CD4-positive, alpha-beta T cell (primary cell): ENCODE results near the gene KAT5. TPM values are rescaled to one million over a fixed set of nuclear protein-coding genes. Genes with fewer than 3 reads are reported as not detected.

Source experiments
- ATAC-seq: fragments of 200-7000 bp; cut with Tn5 transposase; one replicate; pipeline ENCODE4 v1.10.0; 2022; ENCODE audit warnings: mild to moderate bottlenecking; ENCODE audit not compliant: poor library complexity
- CTCF ChIA-PET: fragments of 350-600 bp; sonication (Branson Sonifier 250); formaldehyde crosslinking; loops from one replicate; lab custom pipeline; 2021; ENCODE audit warnings: antibody characterized with exemption, inconsistent platforms; lab: Charles Lee
- POLR2A ChIA-PET: fragments of 350-600 bp; sonication (Branson Sonifier 250); formaldehyde crosslinking; loops from one replicate; lab custom pipeline; 2021; ENCODE audit warnings: antibody characterized with exemption, inconsistent platforms; lab: Charles Lee
- DNase-seq, 14 experiments: peaks; one replicate each; pipeline ENCODE4 v3.0.0-alpha.2; 2013 to 2020; ENCODE audit warnings: mixed read lengths in 2 of 14
- H3K27ac ChIP-seq, 2 donors: one replicate each; pipeline versions ENCODE4 v1.5.1 to v1.7.0; 2013; ENCODE audit warnings: low read length in 2 of 2, low read depth in 1 of 2, mild to moderate bottlenecking in 1 of 2
- H3K27me3 ChIP-seq, 2 experiments: 1 replicate in 1 of 2; 2 replicates in 1 of 2; pipeline versions ENCODE4 v1.6.1 to v1.7.0; 2013; ENCODE audit warnings: low read length in 2 of 2, control low read depth in 1 of 2, mild to moderate bottlenecking in 1 of 2, moderate library complexity in 1 of 2; ENCODE audit not compliant: insufficient read depth in 2 of 2, control insufficient read depth in 1 of 2
- H3K36me3 ChIP-seq: one replicate; pipeline ENCODE4 v1.6.1; 2013; ENCODE audit warnings: low read length, control low read depth; ENCODE audit not compliant: insufficient read depth
- H3K4me1 ChIP-seq: one replicate; pipeline ENCODE4 v1.6.1; 2013; ENCODE audit warnings: low read length, control low read depth; ENCODE audit not compliant: insufficient read depth
- H3K4me3 ChIP-seq: one replicate; pipeline ENCODE4 v1.5.1; 2013; ENCODE audit warnings: mild to moderate bottlenecking, low read length, moderate library complexity
- H3K9me3 ChIP-seq, 2 experiments: 1 replicate in 1 of 2; 2 replicates in 1 of 2; pipeline versions ENCODE4 v1.6.1 to v1.7.0; 2013; ENCODE audit warnings: low read length in 2 of 2, mild to moderate bottlenecking in 2 of 2, control low read depth in 1 of 2, moderate library complexity in 1 of 2; ENCODE audit not compliant: control insufficient read depth in 1 of 2, insufficient read depth in 1 of 2
- H3K27ac Mint-ChIP-seq: one replicate; pipeline ENCODE4 v1.8.0; 2020; ENCODE audit warnings: mixed read lengths
- H3K27me3 Mint-ChIP-seq: one replicate; pipeline ENCODE4 v1.8.0; 2021; ENCODE audit warnings: mixed read lengths
- H3K36me3 Mint-ChIP-seq: one replicate; pipeline ENCODE4 v1.8.0; 2021; ENCODE audit warnings: low read depth, mixed read lengths
- H3K4me1 Mint-ChIP-seq: one replicate; pipeline ENCODE4 v1.8.0; 2021; ENCODE audit warnings: low read depth, mixed read lengths
- H3K4me3 Mint-ChIP-seq: one replicate; pipeline ENCODE4 v1.8.0; 2020; ENCODE audit warnings: mild to moderate bottlenecking, mixed read lengths
- H3K9me3 Mint-ChIP-seq: one replicate; pipeline ENCODE4 v1.8.0; 2020; ENCODE audit warnings: mixed read lengths
- intact Hi-C, 2 experiments: fragments of 100-400 bp; cut with DNase I in 1 of 2; cut with micrococcal nuclease in 1 of 2; formaldehyde crosslinking; loops; one replicate each; pipeline versions ENCODE4 v1.15.1 to v1.9.0; 2023 to 2025; cut with DNase I, micrococcal nuclease
- polyA plus RNA-seq, 2 donors: library from polyadenylated mRNA; unstranded; fragments of 120-200 nt; gene quantifications; one replicate each; pipeline ENCODE4 v1.2.1, GENCODE V29; 2013
- total RNA-seq, 174 experiments: library from RNA in 2 of 174; stranded (reverse) in 2 of 174; gene quantifications; one replicate each; pipeline ENCODE4 v1.2.3 and lab custom pipeline; 2021 to 2026
- TF ChIP-seq, protein P1 (sequence below): fragments of 200-600 bp; IDR thresholded peaks from one replicate; pipeline ENCODE4 v1.8.0; 2022; ENCODE audit warnings: antibody characterized with exemption, mild to moderate bottlenecking

The KAT5 gene
- total RNA-seq (10 to 100 TPM; 90.9 to 99.6 TPM), total RNA-seq (lab: John Stamatoyannopoulos, UW) (59.9 to 114 (median 74.5) reads per million in 172 experiments)
- polyA plus RNA-seq (2013, experiment 1 of 2) = 46.1 TPM
- polyA plus RNA-seq (2013, experiment 2 of 2) = 44.2 TPM

DNA sequence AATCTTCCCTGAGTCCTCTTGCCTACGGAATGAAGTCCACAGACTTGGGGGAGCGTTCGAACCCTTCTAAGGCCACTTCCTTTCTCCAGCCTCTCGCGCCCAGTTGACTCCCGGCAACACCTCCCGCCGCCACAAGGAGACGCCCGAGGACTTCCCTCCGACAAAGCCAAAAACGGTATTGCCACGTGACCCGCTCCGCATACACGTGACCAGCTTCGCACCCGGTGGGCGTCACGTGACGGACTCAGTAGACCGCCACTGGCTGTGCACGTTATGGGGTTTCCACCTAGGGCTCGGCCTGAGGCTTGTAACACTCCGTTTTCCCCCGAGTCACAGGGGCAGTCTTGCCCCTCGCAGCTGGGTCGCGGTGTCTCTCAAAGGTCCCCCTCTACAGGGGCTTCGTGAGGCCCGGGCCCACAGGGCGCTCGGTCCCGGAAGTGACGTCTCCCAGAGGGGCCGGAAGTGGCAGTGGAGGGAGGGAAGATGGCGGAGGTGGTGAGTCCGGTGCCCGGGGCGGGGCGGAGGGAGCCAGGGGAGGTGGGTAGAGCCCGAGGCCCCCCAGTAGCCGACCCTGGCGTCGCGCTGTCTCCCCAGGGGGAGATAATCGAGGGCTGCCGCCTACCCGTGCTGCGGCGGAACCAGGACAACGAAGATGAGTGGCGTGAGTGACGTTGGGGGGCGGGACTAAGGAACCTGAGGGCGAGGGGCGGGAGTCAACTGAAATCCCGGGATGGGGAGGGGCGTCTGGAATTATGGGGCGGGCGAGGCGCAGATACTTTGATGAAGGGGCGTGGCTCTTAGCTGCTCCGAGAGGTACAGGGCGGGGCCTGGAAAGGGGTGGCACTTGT lies at the start of gene KAT5:
Gene KAT5 (plus strand): TSS at position 468 of the 848 bp plus-strand sequence. CDS start 16 bp downstream, at position 484.
- Histone ChIP-seq H3K27ac (peak within 1 kb of the TSS; percentile 99), H3K27me3 (no peaks in the 10 kb centered on the region), H3K4me1 (peaks cover 30% of the 10 kb centered on the region), H3K4me3 (peak within 1 kb of the TSS; percentile 82), H3K36me3 (peaks cover 46% of the 10 kb centered on the region), H3K9me3 (no peaks in the 10 kb centered on the region)
- H3K27ac Mint-ChIP-seq = peak within 1 kb of the TSS; percentile 99
- TF ChIP-seq, protein P1, sequence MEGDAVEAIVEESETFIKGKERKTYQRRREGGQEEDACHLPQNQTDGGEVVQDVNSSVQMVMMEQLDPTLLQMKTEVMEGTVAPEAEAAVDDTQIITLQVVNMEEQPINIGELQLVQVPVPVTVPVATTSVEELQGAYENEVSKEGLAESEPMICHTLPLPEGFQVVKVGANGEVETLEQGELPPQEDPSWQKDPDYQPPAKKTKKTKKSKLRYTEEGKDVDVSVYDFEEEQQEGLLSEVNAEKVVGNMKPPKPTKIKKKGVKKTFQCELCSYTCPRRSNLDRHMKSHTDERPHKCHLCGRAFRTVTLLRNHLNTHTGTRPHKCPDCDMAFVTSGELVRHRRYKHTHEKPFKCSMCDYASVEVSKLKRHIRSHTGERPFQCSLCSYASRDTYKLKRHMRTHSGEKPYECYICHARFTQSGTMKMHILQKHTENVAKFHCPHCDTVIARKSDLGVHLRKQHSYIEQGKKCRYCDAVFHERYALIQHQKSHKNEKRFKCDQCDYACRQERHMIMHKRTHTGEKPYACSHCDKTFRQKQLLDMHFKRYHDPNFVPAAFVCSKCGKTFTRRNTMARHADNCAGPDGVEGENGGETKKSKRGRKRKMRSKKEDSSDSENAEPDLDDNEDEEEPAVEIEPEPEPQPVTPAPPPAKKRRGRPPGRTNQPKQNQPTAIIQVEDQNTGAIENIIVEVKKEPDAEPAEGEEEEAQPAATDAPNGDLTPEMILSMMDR = peak; percentile 98
- H3K4me3 Mint-ChIP-seq = peak within 1 kb of the TSS; percentile 98
- CTCF ChIA-PET = interaction anchor here (0.6 to 2.6 kb wide), 43 partner anchors 8 to 686 kb away, joined by 3 to 40 read pairs (median 6); partner anchors contain the start of genes AP5B1, BANF1, CCDC85B and EIF1AD
- peak; percentile 79 for ATAC-seq
- POLR2A ChIA-PET = interaction anchor here (0.6 to 2.7 kb wide), 26 partner anchors 10 to 590 kb away, joined by 3 to 54 read pairs (median 7); partner anchors contain the start of genes AP5B1, BANF1, CCDC85B and CFL1
- no peaks in the 10 kb centered on the region for H3K9me3 Mint-ChIP-seq
- H3K36me3 Mint-ChIP-seq = peaks cover 46% of the 10 kb centered on the region
- H3K4me1 Mint-ChIP-seq = peaks cover 23% of the 10 kb centered on the region
- DNase-seq = peak; percentile 95 to 99 (median 96)
- intact Hi-C loops = loop anchor here (1.0 to 10.0 kb wide), 13 partner anchors 8 to 553 kb away; partner anchors contain the start of genes FIBP (in 1 of the 2), GAL3ST3 (in 1 of the 2), PCNX3 (in 1 of the 2) and RAB1B (in 1 of the 2)
- no peaks in the 10 kb centered on the region for H3K27me3 Mint-ChIP-seq

DNA sequence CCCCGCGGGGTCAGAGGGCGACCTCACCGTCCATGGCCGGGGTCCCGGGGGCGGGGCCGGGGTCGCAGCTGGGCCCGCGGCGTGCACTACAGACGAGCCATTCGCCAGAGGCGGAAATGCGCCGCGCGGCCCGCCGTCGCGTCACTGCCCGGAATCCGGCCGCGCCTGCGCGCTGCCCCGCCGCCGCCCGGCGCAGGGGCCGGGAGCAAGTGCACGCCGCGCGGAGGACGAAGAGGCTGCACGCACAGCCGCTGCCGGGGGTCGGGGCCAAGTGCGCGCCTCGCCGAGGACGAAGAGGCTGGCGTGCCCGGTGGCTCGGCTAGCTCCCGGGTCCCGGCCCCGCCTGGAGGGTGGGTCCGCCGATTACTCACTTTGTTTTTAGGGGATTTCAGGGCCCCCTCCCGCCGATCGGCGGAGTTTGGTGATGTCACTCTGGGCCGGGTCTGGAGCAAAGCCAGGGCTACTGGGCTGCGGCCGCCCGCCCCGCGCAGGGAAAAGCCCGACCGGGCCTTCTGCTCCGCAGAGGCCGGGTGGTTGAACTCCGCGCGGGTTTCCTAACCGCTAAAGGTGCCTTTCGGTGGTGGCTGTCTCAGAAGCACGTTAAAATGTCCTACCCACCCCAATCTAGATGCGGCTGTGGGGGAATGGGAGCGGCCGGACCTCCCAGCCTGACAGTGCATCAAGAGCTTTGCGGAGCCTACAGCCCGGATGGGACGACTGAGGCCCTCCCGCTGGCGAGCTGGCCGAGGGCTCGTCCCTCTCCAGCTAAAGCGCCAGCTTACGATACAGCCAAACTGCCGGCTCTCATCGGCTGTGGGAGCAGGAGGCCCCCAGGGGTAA lies 49.0 kb upstream of the KAT5 start, which contains the start of gene RELA:
Gene RELA (minus strand): TSS at position 118 of the 840 bp plus-strand sequence. CDS start 84 bp downstream, at position 34.
- POLR2A ChIA-PET = interaction anchor here (0.7 to 5.9 kb wide), 25 partner anchors 10 to 1345 kb away, joined by 3 to 93 read pairs (median 4); partner anchors contain the start of genes CFL1, EHBP1L1, FAM89B and KAT5
- CTCF ChIA-PET = interaction anchor here (0.7 to 2.1 kb wide), 6 partner anchors 11 to 227 kb away, joined by 3 to 11 read pairs (median 4); partner anchors contain the start of genes CCDC85B, KAT5 and MUS81
- ATAC-seq = peak; percentile 83

More for the DNA sequence above, 49.0 kb upstream of the KAT5 start, which contains the start of gene RELA:
- Histone ChIP-seq H3K4me3 (peak within 1 kb of the TSS; percentile 97), H3K4me1 (peaks cover 59% of the 10 kb centered on the region), H3K9me3 (no peaks in the 10 kb centered on the region), H3K27ac (peak within 1 kb of the TSS; percentile 96 to 97), H3K27me3 (no peaks in the 10 kb centered on the region), H3K36me3 (peaks cover 42% of the 10 kb centered on the region)
- Mint-ChIP-seq H3K36me3 (peaks cover 39% of the 10 kb centered on the region), H3K9me3 (no peaks in the 10 kb centered on the region), H3K27ac (peak within 1 kb of the TSS; percentile 94), H3K4me1 (peaks cover 33% of the 10 kb centered on the region), H3K27me3 (no peaks in the 10 kb centered on the region), H3K4me3 (peak within 1 kb of the TSS; percentile 92)
- TF ChIP-seq, protein P1 = no peak
- intact Hi-C loops = loop anchor here (1.0 to 5.0 kb wide), 5 partner anchors 10 to 91 kb away; partner anchors contain the start of genes PCNX3 (in 2 of the 2), FAM89B (in 1 of the 2), KAT5 (in 1 of the 2) and SIPA1 (in 1 of the 2)
- DNase-seq = peak; percentile 79 to 96 (median 89)
